Smooth muscle cell (in vitro differentiated cells): ENCODE data around the gene VAMP7. TPM values are rescaled to one million over a fixed set of nuclear protein-coding genes. Genes with fewer than 3 reads are reported as not detected.

ENCODE experiments used
- DNase-seq: peaks from one replicate; lab custom pipeline; 2025; ENCODE audit not compliant: unreplicated experiment; lab: John Stamatoyannopoulos, UW
- H2AFZ ChIP-seq: fragments of 200-600 bp; sonication (generic); 2 replicates; pipeline ENCODE4 v1.6.0; 2016; ENCODE audit warnings: antibody characterized with exemption, low read depth, mild to moderate bottlenecking
- H3F3A ChIP-seq: fragments of 200-600 bp; sonication (generic); 2 replicates; pipeline ENCODE4 v1.6.0; 2017; ENCODE audit warnings: antibody characterized with exemption, low read depth
- H3K27ac ChIP-seq: fragments of 200-600 bp; sonication (generic); 2 replicates; pipeline ENCODE4 v1.5.1; 2016; ENCODE audit warnings: low read depth, mild to moderate bottlenecking
- H3K27me3 ChIP-seq: fragments of 200-600 bp; sonication (generic); 2 replicates; pipeline ENCODE4 v1.6.1; 2016; ENCODE audit warnings: low read depth, mild to moderate bottlenecking
- H3K36me3 ChIP-seq: fragments of 200-600 bp; sonication (generic); 2 replicates; pipeline ENCODE4 v1.5.1; 2016; ENCODE audit warnings: low read depth
- H3K4me1 ChIP-seq: fragments of 200-600 bp; sonication (generic); 2 replicates; pipeline ENCODE4 v1.5.1; 2016; ENCODE audit warnings: low read depth
- H3K4me2 ChIP-seq: fragments of 200-600 bp; sonication (generic); 2 replicates; pipeline ENCODE4 v1.6.0; 2016; ENCODE audit warnings: mild to moderate bottlenecking
- H3K4me3 ChIP-seq: fragments of 200-600 bp; sonication (generic); 2 replicates; pipeline ENCODE4 v1.5.1; 2016; ENCODE audit warnings: mild to moderate bottlenecking
- H3K79me2 ChIP-seq: fragments of 200-600 bp; sonication (generic); 2 replicates; pipeline ENCODE4 v1.6.0; 2016; ENCODE audit warnings: low read depth, mild to moderate bottlenecking
- H3K9ac ChIP-seq: fragments of 200-600 bp; sonication (generic); 2 replicates; pipeline ENCODE4 v1.6.0; 2016; ENCODE audit warnings: low read depth
- H3K9me3 ChIP-seq: fragments of 200-600 bp; sonication (generic); replicated peaks from 2 replicates; pipeline ENCODE4 v1.5.1; 2016; ENCODE audit warnings: low read depth
- H4K20me1 ChIP-seq: fragments of 200-600 bp; sonication (generic); 2 replicates; pipeline ENCODE4 v1.6.0; 2016; ENCODE audit warnings: low read depth
- CTCF ChIP-seq: fragments of 200-600 bp; sonication (generic); IDR thresholded peaks from 2 replicates; pipeline ENCODE4 v1.5.1; 2017; ENCODE audit warnings: borderline replicate concordance, mild to moderate bottlenecking, antibody characterized with exemption; ENCODE audit not compliant: insufficient read depth, poor library complexity, severe bottlenecking
- WGBS: methylation state at CpG from one replicate; pipeline ENCODE4 v1.1.7; 2016; ENCODE audit warnings: low lambda C conversion rate; 5-methylcytosine and 5-hydroxymethylcytosine counted together
- polyA plus RNA-seq: library from polyadenylated mRNA; unstranded; fragments of >200 nt; fragmentation: Nextera tagmentation; extraction: Ambion mirVana; gene quantifications from 2 replicates; pipeline ENCODE4 v1.2.1, GENCODE V29; 2016
- total RNA-seq: library from RNA; depleted of rRNA; stranded (reverse); fragments of >200 nt; gene quantifications from 2 replicates; pipeline ENCODE4 v1.2.3, GENCODE V29; 2014

Gene VAMP7
- total and polyA plus RNA-seq, 2 experiments from 2014 or later: 33.8 to 53.8 TPM

GRCh38 chrX:155864655-155865054, 16.5 kb upstream of the VAMP7 start:
- H3K9ac ChIP-seq: no peak overlapping the region
- no peaks in the 10 kb centered on the region for H3K27me3 ChIP-seq
- no peaks in the 10 kb centered on the region for H4K20me1 ChIP-seq
- H3K36me3 ChIP-seq: no peaks in the 10 kb centered on the region
- no peaks in the 10 kb centered on the region for H3K4me1 ChIP-seq
- TF ChIP-seq CTCF: no peak
- no peaks in the 10 kb centered on the region for H3K79me2 ChIP-seq
- WGBS: 39% methylated on average over 1 of the region's 1 CpG
- H3K4me2 ChIP-seq: no peak overlapping the region
- no peak overlapping the region for H3K27ac ChIP-seq
- no peak overlapping the region for H2AFZ ChIP-seq
- H3F3A ChIP-seq: no peaks in the 10 kb centered on the region
- DNase-seq: no peak
- H3K4me3 ChIP-seq: no peak overlapping the region
- H3K9me3 ChIP-seq: no peaks in the 10 kb centered on the region

- no peaks in the 10 kb centered on the region for H3K4me1 ChIP-seq
- H3K79me2 ChIP-seq: no peaks in the 10 kb centered on the region
- no peak overlapping the region for H2AFZ ChIP-seq
- TF ChIP-seq CTCF: no peak
- no peaks in the 10 kb centered on the region for H3F3A ChIP-seq
- H3K36me3 ChIP-seq: no peaks in the 10 kb centered on the region
- no peak for DNase-seq
- no peaks in the 10 kb centered on the region for H3K27me3 ChIP-seq
- WGBS: 86% methylated on average over 18 of the region's 18 CpGs
- no peak overlapping the region for H3K4me2 ChIP-seq
- no peak overlapping the region for H3K4me3 ChIP-seq
- H3K27ac ChIP-seq: no peak overlapping the region
- no peaks in the 10 kb centered on the region for H3K9me3 ChIP-seq
- no peak overlapping the region for H3K9ac ChIP-seq
- no peaks in the 10 kb centered on the region for H4K20me1 ChIP-seq
Observed at GRCh38 chrX:155865193-155865592, 16.0 kb upstream of the VAMP7 start.

- TF ChIP-seq CTCF: no peak
- Histone ChIP-seq H3K27me3 (no peaks in the 10 kb centered on the region), H3K4me3 (no peak overlapping the region), H3K4me2 (no peak overlapping the region), H2AFZ (no peak overlapping the region), H3K9me3 (no peaks in the 10 kb centered on the region), H4K20me1 (no peaks in the 10 kb centered on the region), H3K9ac (no peak overlapping the region), H3F3A (no peaks in the 10 kb centered on the region), H3K79me2 (no peaks in the 10 kb centered on the region), H3K4me1 (no peaks in the 10 kb centered on the region), H3K27ac (no peak overlapping the region), H3K36me3 (no peaks in the 10 kb centered on the region)
- DNase-seq: no peak
- WGBS: 71% methylated on average over 4 of the region's 4 CpGs
Observed at GRCh38 chrX:155867821-155868220, 13.3 kb upstream of the VAMP7 start.

- Histone ChIP-seq H3K9me3 (no peaks in the 10 kb centered on the region), H3F3A (no peaks in the 10 kb centered on the region), H2AFZ (no peak overlapping the region), H3K79me2 (no peaks in the 10 kb centered on the region), H3K4me1 (no peaks in the 10 kb centered on the region), H3K4me3 (no peak overlapping the region), H3K9ac (no peak overlapping the region), H3K4me2 (no peak overlapping the region), H3K36me3 (no peaks in the 10 kb centered on the region), H3K27me3 (no peaks in the 10 kb centered on the region), H4K20me1 (no peaks in the 10 kb centered on the region), H3K27ac (no peak overlapping the region)
- no peak for TF ChIP-seq CTCF
- DNase-seq: no peak
Observed at GRCh38 chrX:155870958-155871357, 10.2 kb upstream of the VAMP7 start.
